ENCODE data around the gene GSTM3.
"Not testable (repeated sequence)": the region's sequence is repeated elsewhere in the genome, so short reads cannot be mapped to it uniquely, and the experiment has no call there.

The GSTM3 gene

DNA sequence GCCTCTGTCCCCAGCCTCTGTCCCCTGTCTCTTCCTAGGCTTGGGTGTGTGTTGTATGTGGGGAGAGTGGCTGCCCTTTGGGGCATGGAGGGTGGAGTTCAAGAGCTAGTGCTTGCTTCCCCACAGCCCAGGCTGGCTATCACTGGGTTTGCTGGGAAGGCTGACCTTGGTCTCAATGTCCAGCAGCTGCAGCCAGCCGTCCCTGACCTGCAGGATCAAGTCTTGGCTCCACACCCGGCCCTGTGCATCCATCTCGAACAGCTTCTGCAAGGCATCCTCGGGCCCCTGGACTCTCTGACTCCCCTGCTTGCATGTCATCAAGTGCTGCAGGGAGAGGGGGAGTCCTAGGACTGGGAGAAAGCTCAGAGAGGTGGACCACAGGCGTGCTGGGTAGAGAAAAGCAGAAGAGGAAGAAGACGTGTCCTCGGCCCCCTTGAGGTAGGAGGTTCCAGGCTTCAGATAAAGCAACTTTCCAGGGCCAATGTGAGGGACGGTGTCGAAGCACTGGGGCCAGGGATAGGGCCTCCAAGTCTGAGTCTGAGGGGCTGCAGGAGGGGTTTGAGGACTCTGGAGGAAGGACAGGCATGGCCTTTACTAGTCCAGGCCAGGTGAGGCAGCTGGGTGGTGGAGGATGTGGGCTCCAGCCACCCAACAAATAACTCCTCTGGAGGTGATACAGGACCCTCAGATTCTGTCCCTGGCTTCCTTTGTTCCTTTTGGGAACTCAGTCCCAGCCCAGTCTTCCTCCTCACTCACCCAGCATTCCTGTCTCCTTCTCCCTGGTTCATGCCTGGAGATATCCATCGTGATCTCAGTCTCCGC is 18.9 kb upstream of the GSTM3 start:
- TF ChIP-seq, protein P1, sequence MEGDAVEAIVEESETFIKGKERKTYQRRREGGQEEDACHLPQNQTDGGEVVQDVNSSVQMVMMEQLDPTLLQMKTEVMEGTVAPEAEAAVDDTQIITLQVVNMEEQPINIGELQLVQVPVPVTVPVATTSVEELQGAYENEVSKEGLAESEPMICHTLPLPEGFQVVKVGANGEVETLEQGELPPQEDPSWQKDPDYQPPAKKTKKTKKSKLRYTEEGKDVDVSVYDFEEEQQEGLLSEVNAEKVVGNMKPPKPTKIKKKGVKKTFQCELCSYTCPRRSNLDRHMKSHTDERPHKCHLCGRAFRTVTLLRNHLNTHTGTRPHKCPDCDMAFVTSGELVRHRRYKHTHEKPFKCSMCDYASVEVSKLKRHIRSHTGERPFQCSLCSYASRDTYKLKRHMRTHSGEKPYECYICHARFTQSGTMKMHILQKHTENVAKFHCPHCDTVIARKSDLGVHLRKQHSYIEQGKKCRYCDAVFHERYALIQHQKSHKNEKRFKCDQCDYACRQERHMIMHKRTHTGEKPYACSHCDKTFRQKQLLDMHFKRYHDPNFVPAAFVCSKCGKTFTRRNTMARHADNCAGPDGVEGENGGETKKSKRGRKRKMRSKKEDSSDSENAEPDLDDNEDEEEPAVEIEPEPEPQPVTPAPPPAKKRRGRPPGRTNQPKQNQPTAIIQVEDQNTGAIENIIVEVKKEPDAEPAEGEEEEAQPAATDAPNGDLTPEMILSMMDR (IDR thresholded peaks at IDR 0.05) = no peak
- no peaks in the 10 kb centered on the region for H3K27me3 ChIP-seq

DNA sequence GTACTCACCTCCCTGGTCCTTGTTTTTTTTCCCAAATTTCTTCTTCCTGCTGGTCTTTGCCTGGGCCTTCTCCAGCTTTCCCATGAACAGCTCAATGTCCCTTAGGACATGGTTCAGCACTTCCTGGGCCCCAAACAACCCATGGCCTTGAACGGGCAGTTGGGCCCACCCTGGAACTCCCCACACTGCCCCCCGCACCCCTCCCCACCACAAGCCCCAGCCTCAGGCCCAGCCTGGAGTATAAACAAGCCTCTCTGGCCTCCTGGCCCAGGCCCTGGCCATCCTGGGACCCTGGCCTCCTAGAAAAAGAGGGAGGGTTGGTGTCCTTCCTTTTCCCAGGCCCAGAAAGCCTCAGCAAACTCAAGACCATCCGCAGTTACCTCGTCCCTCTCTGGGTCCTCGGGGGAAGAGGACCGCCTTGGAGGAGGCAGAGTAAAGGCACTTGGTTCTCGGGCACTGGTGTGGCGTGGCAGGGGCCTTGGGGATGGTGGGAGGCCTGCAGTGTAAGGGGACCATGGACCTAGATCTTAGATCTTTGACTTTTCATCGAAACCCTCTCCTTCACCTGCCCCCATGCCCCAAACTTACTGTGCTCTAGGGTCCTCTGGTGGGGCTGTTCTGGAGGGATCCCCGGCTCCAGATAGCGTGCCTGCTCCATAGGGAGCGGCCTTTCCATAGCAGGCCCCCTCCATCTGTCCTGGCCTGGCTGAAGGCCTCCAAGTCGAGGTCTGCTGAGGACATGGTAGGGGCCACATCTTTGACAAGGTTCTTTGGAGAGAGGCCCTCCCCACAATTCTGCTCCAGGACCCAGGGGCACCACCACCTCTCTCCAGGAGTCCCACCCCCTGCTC is 17.3 kb upstream of the GSTM3 start:
- no peaks in the 10 kb centered on the region for H3K9me3 ChIP-seq
- peaks cover 5 to 6% of the 10 kb centered on the region in 2 experiments for H3K4me1 ChIP-seq (ENCODE audit: control insufficient read depth in 1 of 2, insufficient read depth in 1 of 2, low read depth in 1 of 2, low read length in 1 of 2)
- no peaks in the 10 kb centered on the region for H3K36me3 ChIP-seq
- no peaks in the 10 kb centered on the region for H3K27me3 ChIP-seq
- no peak overlapping the region for H3K4me3 ChIP-seq (ENCODE audit: low read depth in 1 of 2, low read length in 1 of 2)
- TF ChIP-seq, protein P1 (IDR thresholded peaks at IDR 0.05) = no peak
- H3K27ac ChIP-seq = no peak overlapping the region

More for the DNA sequence above, 18.9 kb upstream of the GSTM3 start:
- H3K9me3 ChIP-seq = no peaks in the 10 kb centered on the region
- no peaks in the 10 kb centered on the region for H3K36me3 ChIP-seq
- no peak overlapping the region for H3K27ac ChIP-seq
- H3K4me3 ChIP-seq (ENCODE audit: low read depth in 1 of 2, low read length in 1 of 2) = no peak overlapping the region
- peaks cover 13 to 15% of the 10 kb centered on the region in 2 experiments for H3K4me1 ChIP-seq (ENCODE audit: control insufficient read depth in 1 of 2, insufficient read depth in 1 of 2, low read depth in 1 of 2, low read length in 1 of 2)

DNA sequence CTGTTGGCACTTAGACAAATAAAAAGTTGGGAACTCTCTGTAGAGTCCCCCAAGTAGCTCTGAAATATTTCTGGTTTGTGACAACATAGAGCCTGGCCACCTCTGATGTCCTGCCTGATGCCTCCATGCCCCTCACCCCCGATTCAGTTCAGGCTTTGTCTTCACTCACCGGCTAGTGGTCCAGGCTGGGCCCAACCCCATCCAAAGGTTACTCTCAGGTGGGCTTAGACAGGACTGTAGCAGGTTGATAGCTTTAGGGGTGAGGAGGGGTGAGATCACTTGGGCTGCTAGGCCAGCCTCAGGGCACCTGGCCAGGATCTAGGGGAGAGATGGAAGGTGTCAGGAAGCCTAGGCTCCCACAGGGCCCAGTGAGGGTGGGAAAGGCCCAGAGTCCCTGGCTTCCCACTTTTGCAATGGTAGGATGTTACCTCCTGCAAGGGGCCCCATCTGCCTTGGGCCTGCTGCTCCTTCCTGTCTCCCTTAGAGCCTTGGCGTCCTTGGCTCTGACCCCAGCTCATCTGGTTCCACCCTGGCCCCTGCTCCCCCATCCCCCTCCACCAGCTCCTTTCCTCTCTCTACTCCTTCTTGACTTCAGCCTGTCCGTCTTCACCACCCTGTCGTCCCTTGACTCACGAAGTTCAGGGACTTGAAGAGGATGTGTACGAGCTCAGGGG is 16.1 kb upstream of the GSTM3 start:
- Histone ChIP-seq H3K27me3 (no peaks in the 10 kb centered on the region), H3K9me3 (no peaks in the 10 kb centered on the region), H3K36me3 (no peaks in the 10 kb centered on the region), H3K27ac (no peak overlapping the region), H3K4me3 (ENCODE audit: low read depth in 1 of 2, low read length in 1 of 2) (no peak overlapping the region), H3K4me1 (ENCODE audit: control insufficient read depth in 1 of 2, insufficient read depth in 1 of 2, low read depth in 1 of 2, low read length in 1 of 2) (no peaks in the 10 kb centered on the region)
- TF ChIP-seq, protein P1 (IDR thresholded peaks at IDR 0.05) = no peak

DNA sequence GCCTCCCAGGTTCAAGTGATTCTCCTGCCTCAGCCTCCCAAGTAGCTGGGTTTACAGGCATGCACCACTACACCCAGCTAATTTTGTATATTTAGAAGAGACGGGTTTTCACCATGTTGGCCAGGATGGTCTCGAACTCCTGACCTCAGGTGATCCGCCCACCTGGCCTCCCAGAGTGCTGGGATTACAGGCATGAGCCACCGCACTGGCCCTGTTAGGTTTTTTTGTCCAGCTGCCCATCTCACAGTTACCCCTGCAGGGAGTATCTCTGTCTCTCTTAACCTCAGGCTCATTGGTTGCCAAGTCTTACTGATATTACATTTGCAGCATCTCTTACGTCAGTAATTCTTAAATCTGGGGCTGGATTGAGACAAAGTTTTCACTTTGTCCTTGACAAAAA is 15.5 kb upstream of the GSTM3 start:
- H3K4me3 ChIP-seq (ENCODE audit: low read depth in 1 of 2, low read length in 1 of 2); H3K27ac ChIP-seq; H3K4me1 ChIP-seq (ENCODE audit: control insufficient read depth in 1 of 2, insufficient read depth in 1 of 2, low read depth in 1 of 2, low read length in 1 of 2); H3K27me3 ChIP-seq; H3K36me3 ChIP-seq; H3K9me3 ChIP-seq: not testable (repeated sequence)

DNA sequence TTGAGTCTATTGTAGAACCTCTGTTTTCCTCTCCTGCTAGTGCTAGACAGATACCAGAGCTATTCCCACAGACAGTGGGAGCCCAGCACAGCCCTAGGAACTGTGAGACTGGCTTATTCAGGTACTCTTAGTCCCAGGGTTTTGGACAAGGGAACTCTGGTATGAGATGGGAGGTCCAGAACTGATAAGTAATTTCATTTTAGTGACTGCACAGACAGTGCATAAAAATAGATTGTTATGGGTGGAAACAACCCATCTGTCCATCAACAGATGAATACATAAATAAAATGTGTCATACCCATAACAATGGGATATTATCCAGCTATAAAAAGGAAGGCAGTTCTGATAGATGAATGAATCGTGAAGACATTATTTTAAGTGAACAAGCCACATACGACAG is 13.9 kb upstream of the GSTM3 start:
- Histone ChIP-seq H3K9me3 (no peaks in the 10 kb centered on the region), H3K4me3 (ENCODE audit: low read depth in 1 of 2, low read length in 1 of 2) (no peak overlapping the region), H3K4me1 (ENCODE audit: control insufficient read depth in 1 of 2, insufficient read depth in 1 of 2, low read depth in 1 of 2, low read length in 1 of 2) (no peaks in the 10 kb centered on the region), H3K36me3 (no peaks in the 10 kb centered on the region), H3K27me3 (no peaks in the 10 kb centered on the region), H3K27ac (no peak overlapping the region)
- TF ChIP-seq, protein P1 (IDR thresholded peaks at IDR 0.05) = no peak

Measured in neutrophil (primary cell).